Astrocyte (in vitro differentiated cells and primary cell): ENCODE results near the gene TOB2. TPM values are rescaled to one million over a fixed set of nuclear protein-coding genes. Genes with fewer than 3 reads are reported as not detected.
A peak's percentile ranks its signal among the peaks of the same experiment; 100 is the strongest.

ENCODE experiments used
- DNase-seq: peaks from one replicate; pipeline ENCODE4 v3.0.0-alpha.2; 2010; ENCODE audit warnings: low read depth
- FAIRE-seq: peaks from 2 replicates; lab custom pipeline; 2011; peaks lifted over from hg19 to GRCh38; lab: Jason Lieb, UNC
- H2AFZ ChIP-seq: 2 replicates; pipeline ENCODE4 v1.6.0; 2012; ENCODE audit warnings: low read depth, low read length, inconsistent platforms
- H3K27ac ChIP-seq: 2 replicates; pipeline ENCODE4 v1.5.1; 2011; ENCODE audit warnings: low read depth, low read length, inconsistent platforms
- H3K27me3 ChIP-seq: 2 replicates; pipeline ENCODE4 v1.6.0; 2011; ENCODE audit warnings: low read length, inconsistent platforms; ENCODE audit not compliant: insufficient read depth
- H3K36me3 ChIP-seq: 2 replicates; pipeline ENCODE4 v1.5.1; 2011; ENCODE audit warnings: low read length, inconsistent platforms; ENCODE audit not compliant: insufficient read depth
- H3K4me1 ChIP-seq: 2 replicates; pipeline ENCODE4 v1.5.1; 2011; ENCODE audit warnings: low read length, inconsistent platforms; ENCODE audit not compliant: insufficient read depth
- H3K4me2 ChIP-seq: 2 replicates; pipeline ENCODE4 v1.6.0; 2012; ENCODE audit warnings: low read length, inconsistent platforms
- H3K4me3 ChIP-seq: 2 replicates; pipeline ENCODE4 v1.5.1; 2011; ENCODE audit warnings: low read depth, mild to moderate bottlenecking, low read length, inconsistent platforms; ENCODE audit not compliant: insufficient read depth
- H3K79me2 ChIP-seq: 2 replicates; pipeline ENCODE4 v1.6.0; 2012; ENCODE audit warnings: mild to moderate bottlenecking, low read length, inconsistent platforms; ENCODE audit not compliant: insufficient read depth
- H3K9ac ChIP-seq: 2 replicates; pipeline ENCODE4 v1.6.0; 2012; ENCODE audit warnings: mild to moderate bottlenecking, low read length, inconsistent platforms
- H3K9me3 ChIP-seq: 2 replicates; pipeline ENCODE4 v1.5.1; 2012; ENCODE audit warnings: low read depth, mild to moderate bottlenecking, low read length, inconsistent platforms; ENCODE audit not compliant: insufficient read depth
- H4K20me1 ChIP-seq: 2 replicates; pipeline ENCODE4 v1.6.0; 2012; ENCODE audit warnings: low read length, inconsistent platforms; ENCODE audit not compliant: insufficient read depth
- H3K27ac Mint-ChIP-seq: one replicate; pipeline ENCODE4 v1.8.0; 2021; ENCODE audit warnings: mild to moderate bottlenecking, mixed read lengths; ENCODE audit not compliant: unreplicated experiment
- H3K27me3 Mint-ChIP-seq: one replicate; pipeline ENCODE4 v1.8.0; 2021; ENCODE audit warnings: low read depth, mixed read lengths; ENCODE audit not compliant: unreplicated experiment
- H3K36me3 Mint-ChIP-seq: one replicate; pipeline ENCODE4 v1.8.0; 2021; ENCODE audit warnings: low read depth, mixed read lengths; ENCODE audit not compliant: unreplicated experiment
- H3K4me1 Mint-ChIP-seq: one replicate; pipeline ENCODE4 v1.8.0; 2021; ENCODE audit warnings: low read depth, mixed read lengths; ENCODE audit not compliant: unreplicated experiment
- H3K4me3 Mint-ChIP-seq: one replicate; pipeline ENCODE4 v1.8.0; 2021; ENCODE audit warnings: mild to moderate bottlenecking, moderate library complexity, mixed read lengths; ENCODE audit not compliant: unreplicated experiment
- H3K9me3 Mint-ChIP-seq: one replicate; pipeline ENCODE4 v1.8.0; 2021; ENCODE audit warnings: mild to moderate bottlenecking, mixed read lengths; ENCODE audit not compliant: unreplicated experiment
- EZH2 ChIP-seq: IDR thresholded peaks from 2 replicates; pipeline ENCODE4 v1.6.1; 2012; ENCODE audit warnings: mild to moderate bottlenecking, low read length, inconsistent platforms; ENCODE audit not compliant: insufficient read depth
- total RNA-seq: library from RNA; stranded (reverse); gene quantifications from 2 replicates; pipeline ENCODE4 v1.2.1, GENCODE V29; 2021
- TF ChIP-seq, protein P1 (sequence below): IDR thresholded peaks from 2 replicates; pipeline ENCODE4 v1.5.1; 2011; ENCODE audit warnings: low read depth, mild to moderate bottlenecking, inconsistent platforms, low read length, moderate library complexity; ENCODE audit not compliant: insufficient read depth

The TOB2 gene
- total RNA-seq, 1 donor from 2014 or later: 54.6 TPM

DNA sequence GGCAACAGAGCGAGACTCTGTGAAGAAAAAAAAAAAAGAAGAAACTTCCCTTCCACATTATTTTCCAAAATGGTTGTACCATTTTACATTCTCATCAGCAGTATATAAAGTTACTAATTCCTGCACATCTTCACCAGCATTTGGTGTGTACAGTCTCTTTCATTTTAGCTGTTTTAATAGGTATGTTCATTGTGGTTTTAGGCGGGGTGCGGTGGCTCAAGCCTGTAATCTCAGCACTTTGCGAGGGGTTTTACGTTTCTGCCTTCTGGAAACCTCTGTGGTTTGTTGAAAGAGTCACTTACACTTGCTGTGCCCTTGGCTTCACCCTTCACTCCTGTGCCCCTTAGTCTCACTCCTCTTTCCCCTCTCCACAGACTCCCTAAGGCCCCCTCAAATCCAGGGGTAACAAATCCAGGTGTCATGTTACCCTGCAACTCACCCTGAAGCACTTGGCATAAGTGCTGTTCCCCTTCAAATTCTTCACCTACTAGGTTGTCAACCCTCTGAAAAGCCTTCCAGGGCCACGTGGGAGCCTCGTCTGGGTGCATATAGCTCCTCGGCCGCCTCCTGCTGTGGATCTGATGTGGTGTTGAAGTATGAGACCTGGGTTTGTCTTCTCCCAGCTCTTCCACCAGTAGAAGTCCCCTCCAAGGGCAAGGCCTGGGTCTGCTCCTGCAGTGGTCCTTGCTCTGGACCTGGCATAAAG is 20.8 kb downstream of the TOB2 start:
- Histone ChIP-seq H2AFZ (no peak overlapping the region), H3K9ac (no peak overlapping the region), H3K9me3 (no peaks in the 10 kb centered on the region), H3K4me1 (no peaks in the 10 kb centered on the region), H3K4me2 (no peak overlapping the region), H3K27ac (no peak overlapping the region), H3K4me3 (no peak overlapping the region), H4K20me1 (no peaks in the 10 kb centered on the region), H3K36me3 (no peaks in the 10 kb centered on the region), H3K27me3 (no peaks in the 10 kb centered on the region), H3K79me2 (no peaks in the 10 kb centered on the region)
- Mint-ChIP-seq H3K36me3 (peaks cover 11% of the 10 kb centered on the region), H3K9me3 (no peaks in the 10 kb centered on the region), H3K4me1 (peaks cover 6% of the 10 kb centered on the region), H3K4me3 (peak overlapping the region; percentile 42), H3K27me3 (no peaks in the 10 kb centered on the region), H3K27ac (no peak overlapping the region)
- FAIRE-seq: no peak
- TF ChIP-seq, protein P1, sequence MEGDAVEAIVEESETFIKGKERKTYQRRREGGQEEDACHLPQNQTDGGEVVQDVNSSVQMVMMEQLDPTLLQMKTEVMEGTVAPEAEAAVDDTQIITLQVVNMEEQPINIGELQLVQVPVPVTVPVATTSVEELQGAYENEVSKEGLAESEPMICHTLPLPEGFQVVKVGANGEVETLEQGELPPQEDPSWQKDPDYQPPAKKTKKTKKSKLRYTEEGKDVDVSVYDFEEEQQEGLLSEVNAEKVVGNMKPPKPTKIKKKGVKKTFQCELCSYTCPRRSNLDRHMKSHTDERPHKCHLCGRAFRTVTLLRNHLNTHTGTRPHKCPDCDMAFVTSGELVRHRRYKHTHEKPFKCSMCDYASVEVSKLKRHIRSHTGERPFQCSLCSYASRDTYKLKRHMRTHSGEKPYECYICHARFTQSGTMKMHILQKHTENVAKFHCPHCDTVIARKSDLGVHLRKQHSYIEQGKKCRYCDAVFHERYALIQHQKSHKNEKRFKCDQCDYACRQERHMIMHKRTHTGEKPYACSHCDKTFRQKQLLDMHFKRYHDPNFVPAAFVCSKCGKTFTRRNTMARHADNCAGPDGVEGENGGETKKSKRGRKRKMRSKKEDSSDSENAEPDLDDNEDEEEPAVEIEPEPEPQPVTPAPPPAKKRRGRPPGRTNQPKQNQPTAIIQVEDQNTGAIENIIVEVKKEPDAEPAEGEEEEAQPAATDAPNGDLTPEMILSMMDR: no peak
- TF ChIP-seq EZH2: no peak
- no peak for DNase-seq

DNA sequence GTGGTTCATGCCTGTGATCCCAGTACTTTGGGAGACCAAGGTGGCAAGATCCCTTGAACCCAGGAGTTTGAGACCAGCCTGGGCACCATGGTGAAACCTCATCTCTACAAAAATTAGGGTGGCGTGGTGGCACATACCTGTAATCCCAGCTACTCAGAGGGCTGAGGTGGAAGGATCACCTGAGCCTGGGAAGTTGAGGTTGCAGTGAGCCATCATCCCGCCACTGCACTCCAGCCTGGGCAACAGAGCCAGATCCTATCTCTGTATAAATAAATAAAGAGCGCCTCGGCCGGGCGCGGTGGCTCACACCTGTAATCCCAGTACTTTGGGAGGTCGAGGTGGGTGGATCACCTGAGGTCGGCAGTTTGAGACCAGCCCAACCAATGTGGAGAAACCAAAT is 27.9 kb downstream of the TOB2 start:
- H3K9me3 ChIP-seq: no peaks in the 10 kb centered on the region
- no peaks in the 10 kb centered on the region for H3K36me3 ChIP-seq
- no peaks in the 10 kb centered on the region for H3K36me3 Mint-ChIP-seq
- H3K4me3 ChIP-seq: no peak overlapping the region
- H3K9me3 Mint-ChIP-seq: no peaks in the 10 kb centered on the region
- H4K20me1 ChIP-seq: no peaks in the 10 kb centered on the region
- H3K79me2 ChIP-seq: peaks cover 14% of the 10 kb centered on the region
- no peaks in the 10 kb centered on the region for H3K27me3 ChIP-seq
- no peak overlapping the region for H3K27ac ChIP-seq
- H3K4me3 Mint-ChIP-seq: no peak overlapping the region
- no peak overlapping the region for H3K9ac ChIP-seq
- peaks cover 17% of the 10 kb centered on the region for H3K4me1 ChIP-seq
- TF ChIP-seq EZH2: no peak
- TF ChIP-seq, protein P1: no peak
- H3K4me1 Mint-ChIP-seq: no peaks in the 10 kb centered on the region
- H3K27ac Mint-ChIP-seq: no peak overlapping the region
- DNase-seq (no peak), FAIRE-seq (no peak)
- no peaks in the 10 kb centered on the region for H3K27me3 Mint-ChIP-seq
- H3K4me2 ChIP-seq: no peak overlapping the region
- H2AFZ ChIP-seq: no peak overlapping the region
